ENCODE results near the gene PTGER3. TPM values are rescaled to one million over a fixed set of nuclear protein-coding genes. Genes with fewer than 3 reads are reported as not detected.

The PTGER3 gene
- total and polyA plus RNA-seq, 4 donors, result 0.04 to 1.6 (median 0.26) TPM

- Histone ChIP-seq H3K4me3 (ENCODE audit: low read depth in 1 of 3, low read length in 3 of 3) (peak overlapping the region; percentile 83 to 96 (median 94)), H3K27ac (ENCODE audit: low read depth in 1 of 2, low read length in 2 of 2) (peak overlapping the region; percentile 58 to 89), H3K9me3 (ENCODE audit: control insufficient read depth in 4 of 4, low read length in 3 of 4) (no peaks in the 10 kb centered on the region), H3K9ac (ENCODE audit: low read depth in 1 of 2, low read length in 2 of 2) (peak overlapping the region; percentile 94 to 96), H3K27me3 (ENCODE audit: control insufficient read depth in 4 of 4, insufficient read depth in 4 of 4, low read length in 3 of 4) (peaks cover 0 to 2% (median 0%) of the 10 kb centered on the region in 4 donors), H3K4me1 (ENCODE audit: control insufficient read depth in 4 of 4, insufficient read depth in 4 of 4, low read length in 3 of 4) (peaks cover 2 to 18% (median 9%) of the 10 kb centered on the region in 4 donors), H3K36me3 (ENCODE audit: control insufficient read depth in 4 of 4, insufficient read depth in 3 of 4, low read depth in 1 of 4, low read length in 3 of 4) (peaks cover 0 to 28% (median 23%) of the 10 kb centered on the region in 4 donors)
- DNase-seq (ENCODE audit: low spot score), result no peak
- WGBS, result under 1% methylated on average over 17 of the region's 17 CpGs
- TF ChIP-seq MAX (IDR thresholded peaks at IDR 0.05), result no peak
- TF ChIP-seq FOXA1 (IDR thresholded peaks at IDR 0.05), result no peak
- TF ChIP-seq HNF4A (conservative IDR thresholded peaks at IDR 0.05), result no peak
- no peak for TF ChIP-seq GABPA (IDR thresholded peaks at IDR 0.05 in 1 of 2, conservative IDR thresholded peaks at IDR 0.05 in 1 of 2)
- TF ChIP-seq TAF1 (conservative IDR thresholded peaks at IDR 0.05), result no peak
- TF ChIP-seq RAD21 (IDR thresholded peaks at IDR 0.05), result no peak
- TF ChIP-seq FOXA2 (IDR thresholded peaks at IDR 0.05), result no peak
- no peak for TF ChIP-seq SP1 (IDR thresholded peaks at IDR 0.05)
- TF ChIP-seq RXRA (IDR thresholded peaks at IDR 0.05), result no peak
- no peak for TF ChIP-seq HNF4G (IDR thresholded peaks at IDR 0.05)
- TF ChIP-seq JUND (IDR thresholded peaks at IDR 0.05), result no peak
- TF ChIP-seq, protein P1, sequence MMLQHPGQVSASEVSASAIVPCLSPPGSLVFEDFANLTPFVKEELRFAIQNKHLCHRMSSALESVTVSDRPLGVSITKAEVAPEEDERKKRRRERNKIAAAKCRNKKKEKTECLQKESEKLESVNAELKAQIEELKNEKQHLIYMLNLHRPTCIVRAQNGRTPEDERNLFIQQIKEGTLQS (IDR thresholded peaks at IDR 0.05), result no peak
Observed at GRCh38 chr1:71080230-71080738, 32.7 kb upstream of the PTGER3 start.

GRCh38 chr1:71074681-71075080, 27.1 kb upstream of the PTGER3 start:
- Histone ChIP-seq H3K36me3 (ENCODE audit: control insufficient read depth in 4 of 4, insufficient read depth in 3 of 4, low read depth in 1 of 4, low read length in 3 of 4) (peaks cover 7 to 77% (median 62%) of the 10 kb centered on the region in 4 donors), H3K9ac (ENCODE audit: low read depth in 1 of 2, low read length in 2 of 2) (no peak overlapping the region), H3K4me1 (ENCODE audit: control insufficient read depth in 4 of 4, insufficient read depth in 4 of 4, low read length in 3 of 4) (peaks cover 0 to 8% (median 8%) of the 10 kb centered on the region in 4 donors), H3K27ac (ENCODE audit: low read depth in 1 of 2, low read length in 2 of 2) (no peak overlapping the region), H3K27me3 (ENCODE audit: control insufficient read depth in 4 of 4, insufficient read depth in 4 of 4, low read length in 3 of 4) (no peaks in the 10 kb centered on the region), H3K4me3 (ENCODE audit: low read depth in 1 of 3, low read length in 3 of 3) (no peak overlapping the region), H3K9me3 (ENCODE audit: control insufficient read depth in 4 of 4, low read length in 3 of 4) (no peaks in the 10 kb centered on the region)
- no peak for DNase-seq (ENCODE audit: low spot score)
- 88% methylated on average over 1 of the region's 1 CpG for WGBS
- no peak for TF ChIP-seq HNF4A (conservative IDR thresholded peaks at IDR 0.05)
- no peak for TF ChIP-seq EGR1 (IDR thresholded peaks at IDR 0.05; ENCODE audit: low read depth in 2 of 2)
- no peak for TF ChIP-seq ZBTB33 (IDR thresholded peaks at IDR 0.05)
- no peak for TF ChIP-seq FOXA2 (IDR thresholded peaks at IDR 0.05)
- TF ChIP-seq, protein P2, sequence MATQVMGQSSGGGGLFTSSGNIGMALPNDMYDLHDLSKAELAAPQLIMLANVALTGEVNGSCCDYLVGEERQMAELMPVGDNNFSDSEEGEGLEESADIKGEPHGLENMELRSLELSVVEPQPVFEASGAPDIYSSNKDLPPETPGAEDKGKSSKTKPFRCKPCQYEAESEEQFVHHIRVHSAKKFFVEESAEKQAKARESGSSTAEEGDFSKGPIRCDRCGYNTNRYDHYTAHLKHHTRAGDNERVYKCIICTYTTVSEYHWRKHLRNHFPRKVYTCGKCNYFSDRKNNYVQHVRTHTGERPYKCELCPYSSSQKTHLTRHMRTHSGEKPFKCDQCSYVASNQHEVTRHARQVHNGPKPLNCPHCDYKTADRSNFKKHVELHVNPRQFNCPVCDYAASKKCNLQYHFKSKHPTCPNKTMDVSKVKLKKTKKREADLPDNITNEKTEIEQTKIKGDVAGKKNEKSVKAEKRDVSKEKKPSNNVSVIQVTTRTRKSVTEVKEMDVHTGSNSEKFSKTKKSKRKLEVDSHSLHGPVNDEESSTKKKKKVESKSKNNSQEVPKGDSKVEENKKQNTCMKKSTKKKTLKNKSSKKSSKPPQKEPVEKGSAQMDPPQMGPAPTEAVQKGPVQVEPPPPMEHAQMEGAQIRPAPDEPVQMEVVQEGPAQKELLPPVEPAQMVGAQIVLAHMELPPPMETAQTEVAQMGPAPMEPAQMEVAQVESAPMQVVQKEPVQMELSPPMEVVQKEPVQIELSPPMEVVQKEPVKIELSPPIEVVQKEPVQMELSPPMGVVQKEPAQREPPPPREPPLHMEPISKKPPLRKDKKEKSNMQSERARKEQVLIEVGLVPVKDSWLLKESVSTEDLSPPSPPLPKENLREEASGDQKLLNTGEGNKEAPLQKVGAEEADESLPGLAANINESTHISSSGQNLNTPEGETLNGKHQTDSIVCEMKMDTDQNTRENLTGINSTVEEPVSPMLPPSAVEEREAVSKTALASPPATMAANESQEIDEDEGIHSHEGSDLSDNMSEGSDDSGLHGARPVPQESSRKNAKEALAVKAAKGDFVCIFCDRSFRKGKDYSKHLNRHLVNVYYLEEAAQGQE (IDR thresholded peaks at IDR 0.05), result no peak
- TF ChIP-seq, protein P3, sequence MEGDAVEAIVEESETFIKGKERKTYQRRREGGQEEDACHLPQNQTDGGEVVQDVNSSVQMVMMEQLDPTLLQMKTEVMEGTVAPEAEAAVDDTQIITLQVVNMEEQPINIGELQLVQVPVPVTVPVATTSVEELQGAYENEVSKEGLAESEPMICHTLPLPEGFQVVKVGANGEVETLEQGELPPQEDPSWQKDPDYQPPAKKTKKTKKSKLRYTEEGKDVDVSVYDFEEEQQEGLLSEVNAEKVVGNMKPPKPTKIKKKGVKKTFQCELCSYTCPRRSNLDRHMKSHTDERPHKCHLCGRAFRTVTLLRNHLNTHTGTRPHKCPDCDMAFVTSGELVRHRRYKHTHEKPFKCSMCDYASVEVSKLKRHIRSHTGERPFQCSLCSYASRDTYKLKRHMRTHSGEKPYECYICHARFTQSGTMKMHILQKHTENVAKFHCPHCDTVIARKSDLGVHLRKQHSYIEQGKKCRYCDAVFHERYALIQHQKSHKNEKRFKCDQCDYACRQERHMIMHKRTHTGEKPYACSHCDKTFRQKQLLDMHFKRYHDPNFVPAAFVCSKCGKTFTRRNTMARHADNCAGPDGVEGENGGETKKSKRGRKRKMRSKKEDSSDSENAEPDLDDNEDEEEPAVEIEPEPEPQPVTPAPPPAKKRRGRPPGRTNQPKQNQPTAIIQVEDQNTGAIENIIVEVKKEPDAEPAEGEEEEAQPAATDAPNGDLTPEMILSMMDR (IDR thresholded peaks at IDR 0.05; ENCODE audit: low read depth, low read length, missing input control), result no peak
- no peak for TF ChIP-seq JUND (IDR thresholded peaks at IDR 0.05)
- TF ChIP-seq NR2F2 (IDR thresholded peaks at IDR 0.05), result no peak
- TF ChIP-seq RXRA (IDR thresholded peaks at IDR 0.05), result no peak
- no peak for TF ChIP-seq GABPA (IDR thresholded peaks at IDR 0.05 in 1 of 2, conservative IDR thresholded peaks at IDR 0.05 in 1 of 2)
- TF ChIP-seq, protein P1 (IDR thresholded peaks at IDR 0.05), result no peak
- no peak for TF ChIP-seq FOXA1 (IDR thresholded peaks at IDR 0.05)
- no peak for TF ChIP-seq RAD21 (IDR thresholded peaks at IDR 0.05)
- TF ChIP-seq TAF1 (conservative IDR thresholded peaks at IDR 0.05), result no peak
- no peak for TF ChIP-seq SP1 (IDR thresholded peaks at IDR 0.05)
- no peak for TF ChIP-seq HNF4G (IDR thresholded peaks at IDR 0.05)
- TF ChIP-seq YY1 (IDR thresholded peaks at IDR 0.05), result no peak
- TF ChIP-seq MAX (IDR thresholded peaks at IDR 0.05), result no peak

Measured in liver (tissue), 9 donors.